ENCODE results near the gene DNAH11.
"Not testable (repeated sequence)": the region's sequence is repeated elsewhere in the genome, so short reads cannot be mapped to it uniquely, and the experiment has no call there.

DNAH11 gene

DNA sequence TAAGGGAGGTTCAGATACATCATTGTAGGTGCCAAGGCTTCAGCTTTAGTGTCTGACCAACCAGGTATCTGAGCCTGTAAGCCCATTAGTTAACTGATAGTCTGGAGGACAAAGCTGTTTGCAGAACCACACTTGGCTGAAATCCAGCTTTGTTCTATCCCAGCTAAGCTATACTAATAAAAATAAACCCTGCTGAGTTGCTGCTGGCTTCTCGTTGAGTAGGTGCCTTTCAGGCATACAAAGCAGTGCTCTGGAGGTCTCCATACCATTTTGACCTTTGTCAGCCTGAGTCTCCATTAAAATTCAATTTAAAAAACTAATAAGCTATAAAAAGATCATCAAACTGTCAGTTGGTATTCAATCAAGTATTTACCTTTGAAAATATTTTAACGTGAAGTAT lies 380.8 kb downstream of the DNAH11 start:
- DNase-seq (ENCODE audit: low read depth) = no peak
- no peak overlapping the region for H3K4me3 ChIP-seq (ENCODE audit: low read depth, low read length)
- TF ChIP-seq, protein P1, sequence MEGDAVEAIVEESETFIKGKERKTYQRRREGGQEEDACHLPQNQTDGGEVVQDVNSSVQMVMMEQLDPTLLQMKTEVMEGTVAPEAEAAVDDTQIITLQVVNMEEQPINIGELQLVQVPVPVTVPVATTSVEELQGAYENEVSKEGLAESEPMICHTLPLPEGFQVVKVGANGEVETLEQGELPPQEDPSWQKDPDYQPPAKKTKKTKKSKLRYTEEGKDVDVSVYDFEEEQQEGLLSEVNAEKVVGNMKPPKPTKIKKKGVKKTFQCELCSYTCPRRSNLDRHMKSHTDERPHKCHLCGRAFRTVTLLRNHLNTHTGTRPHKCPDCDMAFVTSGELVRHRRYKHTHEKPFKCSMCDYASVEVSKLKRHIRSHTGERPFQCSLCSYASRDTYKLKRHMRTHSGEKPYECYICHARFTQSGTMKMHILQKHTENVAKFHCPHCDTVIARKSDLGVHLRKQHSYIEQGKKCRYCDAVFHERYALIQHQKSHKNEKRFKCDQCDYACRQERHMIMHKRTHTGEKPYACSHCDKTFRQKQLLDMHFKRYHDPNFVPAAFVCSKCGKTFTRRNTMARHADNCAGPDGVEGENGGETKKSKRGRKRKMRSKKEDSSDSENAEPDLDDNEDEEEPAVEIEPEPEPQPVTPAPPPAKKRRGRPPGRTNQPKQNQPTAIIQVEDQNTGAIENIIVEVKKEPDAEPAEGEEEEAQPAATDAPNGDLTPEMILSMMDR (IDR thresholded peaks at IDR 0.05; ENCODE audit: low read depth, low read length, missing control alignments) = no peak

DNA sequence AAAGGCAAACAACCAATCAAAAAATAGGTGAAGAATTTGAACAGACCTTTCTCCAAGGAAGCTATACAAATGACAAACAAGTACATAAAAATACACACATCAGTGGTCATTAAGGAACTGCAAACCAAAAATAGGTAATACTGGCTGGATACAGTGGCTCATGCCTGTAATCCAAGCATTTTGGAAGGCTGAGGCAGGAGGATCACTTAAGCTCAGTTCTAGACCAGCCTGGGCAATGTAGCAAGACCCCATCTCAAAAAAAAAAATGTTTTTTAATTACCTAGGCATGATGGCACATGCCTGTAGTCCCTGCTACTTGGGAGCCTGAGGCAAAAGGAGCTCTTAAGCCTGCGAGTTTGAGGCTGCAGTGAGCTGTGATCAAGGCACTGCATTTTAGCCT lies 383.6 kb downstream of the DNAH11 start:
- DNase-seq (ENCODE audit: low read depth) = no peak
- H3K4me3 ChIP-seq (ENCODE audit: low read depth, low read length) = no peak overlapping the region
- TF ChIP-seq, protein P1 (IDR thresholded peaks at IDR 0.05; ENCODE audit: low read depth, low read length, missing control alignments) = no peak

DNA sequence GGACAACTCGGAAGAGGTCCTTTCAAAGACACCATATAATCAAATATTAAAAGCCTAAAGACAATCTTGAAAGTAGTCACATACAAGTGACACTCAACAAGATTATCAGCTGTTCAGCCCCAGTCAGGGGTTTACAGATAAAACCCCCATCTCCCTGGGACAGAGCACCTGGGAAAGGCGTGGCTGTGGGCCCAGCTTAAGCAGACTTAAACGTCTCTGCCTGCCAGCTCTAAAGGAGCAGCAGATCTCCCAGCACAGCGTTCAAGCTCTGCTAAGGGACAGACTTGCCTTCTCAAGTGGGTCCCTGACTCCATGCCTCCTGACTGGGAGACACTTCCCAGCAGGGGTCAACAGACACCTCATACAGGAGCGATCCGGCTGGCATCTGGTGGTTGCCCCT lies 384.9 kb downstream of the DNAH11 start:
- DNase-seq (ENCODE audit: low read depth) = no peak
- H3K4me3 ChIP-seq (ENCODE audit: low read depth, low read length) = no peak overlapping the region
- TF ChIP-seq, protein P1 (IDR thresholded peaks at IDR 0.05; ENCODE audit: low read depth, low read length, missing control alignments) = no peak

DNA sequence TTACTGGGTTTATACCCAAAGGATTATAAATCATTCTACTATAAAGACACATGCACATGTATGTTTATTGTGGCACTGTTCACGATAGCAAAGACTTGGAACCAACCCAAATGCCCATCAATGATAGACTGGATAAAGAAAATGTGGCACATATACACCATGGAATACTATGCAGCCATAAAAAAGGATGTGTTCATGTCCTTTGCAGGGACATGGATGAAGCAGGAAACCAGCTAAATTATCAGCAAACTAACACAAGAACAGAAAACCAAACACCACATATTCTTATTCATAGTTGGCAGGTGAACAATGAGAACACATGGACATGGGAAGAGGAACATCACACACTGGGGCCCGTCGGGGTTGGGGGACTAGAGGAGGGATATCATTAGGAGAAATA lies 390.5 kb downstream of the DNAH11 start:
- DNase-seq (ENCODE audit: low read depth); H3K4me3 ChIP-seq (ENCODE audit: low read depth, low read length): not testable (repeated sequence)

DNA sequence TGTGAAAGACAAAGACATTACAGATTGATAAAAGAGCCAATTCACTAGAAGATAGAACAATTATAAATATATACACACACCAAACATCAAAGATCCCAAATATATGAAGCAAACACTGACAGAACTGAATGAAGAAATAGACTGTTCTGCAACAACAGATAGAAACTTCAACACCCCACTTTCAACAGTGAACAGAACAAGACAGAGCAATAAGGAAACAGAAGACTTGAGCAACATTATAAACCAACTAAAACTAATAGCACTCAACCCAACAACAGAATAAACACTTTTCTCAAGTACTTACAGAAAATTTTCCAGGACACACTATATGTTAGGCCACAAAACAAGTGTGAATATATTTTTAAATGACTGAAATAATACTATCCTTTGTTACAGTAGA lies 392.0 kb downstream of the DNAH11 start:
- TF ChIP-seq, protein P1 (IDR thresholded peaks at IDR 0.05; ENCODE audit: low read depth, low read length, missing control alignments) = no peak
- no peak overlapping the region for H3K4me3 ChIP-seq (ENCODE audit: low read depth, low read length)
- no peak for DNase-seq (ENCODE audit: low read depth)

DNA sequence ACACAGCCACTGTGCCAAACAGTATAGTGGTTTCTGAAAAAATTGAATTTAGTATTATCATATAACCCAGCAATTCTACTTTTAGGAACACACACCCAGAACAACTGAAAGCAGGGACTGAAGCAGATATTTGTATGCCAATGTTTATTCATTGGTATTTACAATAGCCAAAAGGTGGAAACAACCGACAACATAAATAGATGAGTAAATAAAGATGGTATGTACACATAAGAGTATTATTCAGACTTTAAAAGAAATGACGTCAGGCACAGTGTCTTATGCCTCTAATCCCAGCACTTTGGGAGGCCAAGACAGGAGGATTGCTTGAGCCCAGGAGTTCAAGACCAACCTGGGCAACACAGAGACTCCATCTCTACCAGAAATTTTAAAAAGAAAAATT lies 395.6 kb downstream of the DNAH11 start:
- TF ChIP-seq, protein P1 (IDR thresholded peaks at IDR 0.05; ENCODE audit: low read depth, low read length, missing control alignments) = no peak
- DNase-seq (ENCODE audit: low read depth) = no peak
- no peak overlapping the region for H3K4me3 ChIP-seq (ENCODE audit: low read depth, low read length)

DNA sequence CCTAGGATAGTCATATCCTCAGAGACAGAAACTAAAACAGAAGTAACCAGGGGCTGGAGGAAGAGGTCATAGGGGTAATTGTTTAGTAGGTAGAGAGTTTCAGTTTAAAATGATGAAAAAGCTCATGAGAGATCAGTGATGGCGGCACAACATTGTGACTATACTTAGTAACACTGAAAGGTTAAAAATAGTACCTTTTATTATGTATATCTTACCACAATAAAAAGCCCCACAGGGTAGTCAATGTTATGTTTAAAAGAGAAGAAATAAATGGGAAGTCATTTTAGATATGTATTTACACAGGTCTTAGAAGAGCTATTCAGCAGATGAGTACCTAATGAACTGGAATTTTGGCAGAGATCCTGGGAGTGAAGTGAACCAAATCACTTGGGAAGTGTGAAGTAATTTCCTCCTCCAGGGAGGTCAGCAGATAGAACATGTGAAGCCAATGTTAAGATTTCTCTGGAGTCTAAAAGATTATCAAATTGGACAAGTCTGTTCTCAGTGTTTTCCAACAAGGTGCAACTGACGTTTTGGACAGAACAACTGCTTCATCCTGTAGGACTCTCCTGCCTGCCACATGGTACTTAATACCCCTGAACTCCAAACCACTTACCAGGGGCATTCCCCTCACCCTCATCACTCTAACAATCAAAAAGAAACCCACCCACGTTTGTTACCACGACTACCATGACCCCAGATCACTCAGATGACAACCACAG lies 396.5 kb downstream of the DNAH11 start:
- no peak overlapping the region; the same call in 1 of the 2 replicates for H3K4me3 ChIP-seq (ENCODE audit: low read depth, low read length)
- DNase-seq (ENCODE audit: low read depth) = peak; percentile 69
- TF ChIP-seq, protein P1 (IDR thresholded peaks at IDR 0.05; ENCODE audit: low read depth, low read length, missing control alignments) = no peak
